Keratinocyte (primary cell): ENCODE measurements around the gene AIG1. TPM values are rescaled to one million over a fixed set of nuclear protein-coding genes. Genes with fewer than 3 reads are reported as not detected.

Experiments
- DNase-seq: peaks from one replicate; pipeline ENCODE4 v3.0.0-alpha.2; 2011; ENCODE audit warnings: low read depth, missing footprints, low spot score
- FAIRE-seq: peaks from 2 replicates; lab custom pipeline; 2011; peaks lifted over from hg19 to GRCh38; lab: Jason Lieb, UNC
- H2AFZ ChIP-seq: 2 replicates; pipeline ENCODE4 v1.6.0; 2012; ENCODE audit warnings: low read length, control low read depth, inconsistent platforms; ENCODE audit not compliant: control insufficient read depth
- H3K27ac ChIP-seq: 2 replicates; pipeline ENCODE4 v1.5.1; 2011; ENCODE audit warnings: low read length; ENCODE audit not compliant: control insufficient read depth, insufficient read depth
- H3K27me3 ChIP-seq: 3 replicates; pipeline ENCODE4 v1.6.0; 2011; ENCODE audit warnings: low read length; ENCODE audit not compliant: control insufficient read depth, insufficient read depth; ENCODE audit errors: extremely low read depth
- H3K36me3 ChIP-seq, 2 experiments: 2 replicates in 1 of 2; 3 replicates in 1 of 2; pipeline ENCODE4 v1.5.1; 2011; ENCODE audit warnings: low read length in 2 of 2, mild to moderate bottlenecking in 1 of 2; ENCODE audit not compliant: control insufficient read depth in 2 of 2, insufficient read depth in 2 of 2; ENCODE audit errors: extremely low read depth in 1 of 2
- H3K4me1 ChIP-seq: 3 replicates; pipeline ENCODE4 v1.5.1; 2011; ENCODE audit warnings: low read length; ENCODE audit not compliant: control insufficient read depth, insufficient read depth; ENCODE audit errors: extremely low read depth
- H3K4me2 ChIP-seq: 3 replicates; pipeline ENCODE4 v1.6.0; 2011; ENCODE audit warnings: low read depth, low read length; ENCODE audit not compliant: control insufficient read depth, insufficient read depth; ENCODE audit errors: extremely low read depth
- H3K4me3 ChIP-seq, 3 experiments: fragments of 200-600 bp in 1 of 3; sonication (generic) in 1 of 3; 2 replicates in 2 of 3; 3 replicates in 1 of 3; pipeline ENCODE4 v1.5.1; 2011 to 2016; ENCODE audit warnings: low read length in 3 of 3, mild to moderate bottlenecking in 3 of 3, control low read depth in 2 of 3, inconsistent platforms in 1 of 3, low read depth in 1 of 3, mixed read lengths in 1 of 3, mixed run types in 1 of 3, moderate library complexity in 1 of 3; ENCODE audit not compliant: control insufficient read depth in 2 of 3, insufficient read depth in 2 of 3; ENCODE audit errors: extremely low read depth in 1 of 3
- H3K79me2 ChIP-seq: 2 replicates; pipeline ENCODE4 v1.6.0; 2012; ENCODE audit warnings: low read length; ENCODE audit not compliant: control insufficient read depth, insufficient read depth
- H3K9ac ChIP-seq: 3 replicates; pipeline ENCODE4 v1.6.0; 2011; ENCODE audit warnings: low read length; ENCODE audit not compliant: control insufficient read depth, insufficient read depth; ENCODE audit errors: extremely low read depth
- H3K9me1 ChIP-seq: 3 replicates; pipeline ENCODE4 v1.6.0; 2011; ENCODE audit warnings: low read length; ENCODE audit not compliant: control insufficient read depth, insufficient read depth; ENCODE audit errors: extremely low read depth
- H3K9me3 ChIP-seq: 2 replicates; pipeline ENCODE4 v1.5.1; 2012; ENCODE audit warnings: low read depth, low read length; ENCODE audit not compliant: control insufficient read depth
- H4K20me1 ChIP-seq: 3 replicates; pipeline ENCODE4 v1.6.0; 2011; ENCODE audit warnings: low read length; ENCODE audit not compliant: control insufficient read depth, insufficient read depth; ENCODE audit errors: extremely low read depth
- CTCF ChIP-seq, 3 experiments: IDR thresholded peaks in 1 of 3; conservative IDR thresholded peaks in 1 of 3; optimal IDR thresholded peaks in 1 of 3; 2 replicates in 2 of 3; 3 replicates in 1 of 3; pipeline versions ENCODE3 to v1.5.1; 2011; ENCODE audit warnings: low read length in 3 of 3, mild to moderate bottlenecking in 3 of 3, moderate library complexity in 2 of 3, control low read depth in 1 of 3, inconsistent platforms in 1 of 3; ENCODE audit not compliant: insufficient read depth in 2 of 3; ENCODE audit errors: extremely low read depth in 1 of 3
- EZH2 ChIP-seq: IDR thresholded peaks from one replicate; pipeline ENCODE4 v1.6.1; 2012; ENCODE audit warnings: inconsistent platforms, mild to moderate bottlenecking, low read length, moderate library complexity
- dilution Hi-C: fragments of 300-500 bp; cut with MboI; formaldehyde crosslinking; loops from one replicate; pipeline ENCODE4 v1.7.0; 2020; ENCODE audit warnings: low sequenced_read_pairs; ENCODE audit not compliant: extremely low pct_ligation_motif_present
- polyA plus RNA-seq, 5 experiments: library from polyadenylated mRNA; depleted of rRNA in 3 of 5; stranded (reverse) in 3 of 5; stranded (forward) in 1 of 5; unstranded in 1 of 5; fragments of >200 nt; gene quantifications; 1 replicate in 1 of 5; 2 replicates in 3 of 5; 3 replicates in 1 of 5; pipeline versions ENCODE4 v1.2.1 to v1.2.3, GENCODE V29; 2011 to 2012; ENCODE audit warnings: missing spikeins in 2 of 5, low read depth in 1 of 5, low replicate concordance in 1 of 5

AIG1 gene
- polyA plus RNA-seq, 1 donor (not counting 4 experiments of a cell fraction or from before 2014, with no cell fraction given), result 77.1 TPM

GRCh38 chr6:143100429-143100828 is 39.7 kb downstream of the AIG1 start:
- DNase-seq, result no peak
- no peaks in the 10 kb centered on the region for H3K79me2 ChIP-seq
- no peaks in the 10 kb centered on the region for H3K9me3 ChIP-seq
- no peak overlapping the region for H3K9ac ChIP-seq
- H3K4me2 ChIP-seq, result no peak overlapping the region
- dilution Hi-C loops, result no loop called here
- H3K4me1 ChIP-seq, result no peaks in the 10 kb centered on the region
- H3K27me3 ChIP-seq, result no peaks in the 10 kb centered on the region
- no peaks in the 10 kb centered on the region for H4K20me1 ChIP-seq
- TF ChIP-seq EZH2 (no peak), CTCF (optimal IDR thresholded peaks at IDR 0.05 in 1 of 3, IDR thresholded peaks at IDR 0.05 in 1 of 3, conservative IDR thresholded peaks at IDR 0.05 in 1 of 3; ENCODE audit: extremely low read depth in 1 of 3, insufficient read depth in 2 of 3, low read length in 3 of 3) (no peak)
- H2AFZ ChIP-seq, result no peak overlapping the region
- no peaks in the 10 kb centered on the region for H3K9me1 ChIP-seq
- peaks cover 0 to 5% of the 10 kb centered on the region in 2 experiments for H3K36me3 ChIP-seq
- H3K4me3 ChIP-seq, result no peak overlapping the region
- no peak for FAIRE-seq
- no peak overlapping the region for H3K27ac ChIP-seq

- Histone ChIP-seq H3K9ac (no peak overlapping the region), H3K9me1 (no peaks in the 10 kb centered on the region), H3K27ac (no peak overlapping the region), H3K4me2 (no peak overlapping the region), H3K4me3 (no peak overlapping the region), H3K4me1 (no peaks in the 10 kb centered on the region), H2AFZ (no peak overlapping the region), H3K27me3 (no peaks in the 10 kb centered on the region), H4K20me1 (no peaks in the 10 kb centered on the region), H3K36me3 (peaks cover 0 to 3% of the 10 kb centered on the region in 2 experiments), H3K79me2 (no peaks in the 10 kb centered on the region), H3K9me3 (no peaks in the 10 kb centered on the region)
- no peak for DNase-seq
- TF ChIP-seq EZH2 (no peak), CTCF (optimal IDR thresholded peaks at IDR 0.05 in 1 of 3, IDR thresholded peaks at IDR 0.05 in 1 of 3, conservative IDR thresholded peaks at IDR 0.05 in 1 of 3; ENCODE audit: extremely low read depth in 1 of 3, insufficient read depth in 2 of 3, low read length in 3 of 3) (no peak)
- dilution Hi-C loops, result no loop called here
- no peak for FAIRE-seq
Observed at GRCh38 chr6:143103916-143104315, 43.2 kb downstream of the AIG1 start.
